Spleen (tissue), 11 donors: ENCODE measurements around the gene ANXA4. TPM values are rescaled to one million over a fixed set of nuclear protein-coding genes. Genes with fewer than 3 reads are reported as not detected.
A peak's percentile ranks its signal among the peaks of the same experiment; 100 is the strongest.

Source experiments
- DNase-seq: peaks from one replicate; pipeline ENCODE4 v3.0.0-alpha.2; 2020
- H3K27ac ChIP-seq, 8 donors: fragments of 200-600 bp; sonication (generic) in 7 of 8; 1 replicate in 4 of 8; 2 replicates in 4 of 8; pipeline versions ENCODE4 v1.5.0 to v1.8.0; 2016 to 2021; ENCODE audit warnings: inconsistent platforms in 4 of 8, mild to moderate bottlenecking in 4 of 8, moderate library complexity in 1 of 8
- H3K27me3 ChIP-seq, 7 donors: fragments of 200-600 bp; sonication (generic) in 6 of 7; replicated peaks in 1 of 7; 1 replicate in 4 of 7; 2 replicates in 3 of 7; pipeline versions ENCODE4 v1.5.0 to v1.8.0; 2016 to 2021; ENCODE audit warnings: inconsistent platforms in 3 of 7, mild to moderate bottlenecking in 1 of 7
- H3K36me3 ChIP-seq, 6 donors: fragments of 200-600 bp; sonication (generic) in 5 of 6; 1 replicate in 4 of 6; 2 replicates in 2 of 6; pipeline versions ENCODE4 v1.5.0 to v1.8.0; 2016 to 2021; ENCODE audit warnings: inconsistent platforms in 2 of 6
- H3K4me1 ChIP-seq, 6 donors: fragments of 200-600 bp; sonication (generic) in 5 of 6; 1 replicate in 3 of 6; 2 replicates in 3 of 6; pipeline versions ENCODE4 v1.5.0 to v1.8.0; 2016 to 2021; ENCODE audit warnings: inconsistent platforms in 3 of 6
- H3K4me3 ChIP-seq, 8 donors: fragments of 200-600 bp; sonication (generic) in 7 of 8; 1 replicate in 4 of 8; 2 replicates in 4 of 8; pipeline versions ENCODE4 v1.5.0 to v1.8.0; 2016 to 2021; ENCODE audit warnings: inconsistent platforms in 4 of 8, mild to moderate bottlenecking in 4 of 8, moderate library complexity in 2 of 8
- H3K9me3 ChIP-seq, 8 donors: fragments of 200-600 bp; sonication (generic) in 7 of 8; 1 replicate in 4 of 8; 2 replicates in 4 of 8; pipeline versions ENCODE4 v1.5.0 to v1.8.0; 2016 to 2021; ENCODE audit warnings: inconsistent platforms in 4 of 8
- POLR2A ChIP-seq, 3 donors: fragments of 450-650 bp; IDR thresholded peaks; one replicate each; pipeline ENCODE4 v1.5.1; 2017; ENCODE audit warnings: antibody characterized with exemption in 3 of 3, mild to moderate bottlenecking in 1 of 3
- POLR2AphosphoS5 ChIP-seq, 3 donors: sonication (generic); formaldehyde crosslinking; IDR thresholded peaks; one replicate each; pipeline ENCODE4 v1.5.1; 2017; ENCODE audit warnings: antibody characterized with exemption in 3 of 3
- WGBS, 5 donors: extraction: QIAGEN DNeasy Blood & Tissue Kit in 3 of 5; methylation state at CpG; one replicate each; pipeline versions ENCODE4 v1.1.5 to v1.1.7; 2013 to 2018; 5-methylcytosine and 5-hydroxymethylcytosine counted together
- intact Hi-C: fragments of 100-400 bp; cut with DNase I; formaldehyde crosslinking; loops from one replicate; pipeline ENCODE4 v1.15.0; 2023; ENCODE audit warnings: low total_unique reads
- polyA plus RNA-seq, 3 donors: library from polyadenylated mRNA; stranded (reverse); fragments of 200-250 nt; gene quantifications; one replicate each; pipeline ENCODE4 v1.2.1, GENCODE V29; 2013
- total RNA-seq, 7 donors: library from RNA; depleted of rRNA in 3 of 7; stranded (reverse); fragments of >200 nt in 3 of 7; fragmentation: NEBNext Ultra II Directional in 4 of 7; extraction: Animal tissue kit (Norgen Biotek cat#: 25700) in 4 of 7; gene quantifications; one replicate each; pipeline versions ENCODE4 v1.1.0 to v1.2.1, GENCODE V29; 2016 to 2021
- TF ChIP-seq, protein P1 (sequence below), 11 experiments: fragments of 200-600 bp in 7 of 11; fragments of 450-650 bp in 4 of 11; sonication (generic) in 4 of 11; IDR thresholded peaks in 8 of 11; conservative IDR thresholded peaks in 3 of 11; 1 replicate in 7 of 11; 2 replicates in 4 of 11; pipeline versions ENCODE4 v1.4.0 to v1.8.0; 2016 to 2021; ENCODE audit warnings: antibody characterized with exemption in 11 of 11, inconsistent platforms in 4 of 11, mild to moderate bottlenecking in 1 of 11
- donor health status: healthy with polysubstance abuse.
- donor health status: DM: no; HTN: no; CAD: no; lungs with moderate emphysema.
- donor health status: DM: no; HTN: no; CAD: no.
- donor health status: Bipolar disorder and iron deficiency.
- donor health status: healthy.
- donor health status: DM: no; HTN: no; CAD: no.
- donor health status: DM: yes; HTN: yes; CAD: no.

The ANXA4 gene
- total and polyA plus RNA-seq, 10 donors, result 15.0 to 56.1 (median 29.2) TPM

DNA sequence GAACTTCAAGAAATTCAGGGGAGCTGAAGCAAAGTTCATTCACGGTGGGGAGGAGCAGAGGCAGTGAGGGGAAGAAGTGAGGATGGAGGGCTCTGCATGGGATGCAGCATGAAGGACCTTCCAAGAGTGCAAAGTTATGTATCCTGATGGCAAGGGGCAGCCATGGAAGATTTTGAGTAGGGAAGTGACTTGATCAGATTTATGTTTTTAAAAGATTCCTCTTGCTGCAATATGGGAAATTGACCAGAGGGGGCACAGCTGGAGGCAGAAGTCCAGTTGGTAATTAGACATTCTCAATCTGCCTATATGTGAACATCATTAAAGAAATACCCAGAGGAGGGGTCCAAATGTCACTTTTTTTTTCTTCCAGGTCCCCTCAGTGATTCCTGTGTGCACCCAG lies 21.5 kb upstream of the ANXA4 start:
- TF ChIP-seq POLR2AphosphoS5 (IDR thresholded peaks at IDR 0.05), result no peak
- TF ChIP-seq, protein P1, sequence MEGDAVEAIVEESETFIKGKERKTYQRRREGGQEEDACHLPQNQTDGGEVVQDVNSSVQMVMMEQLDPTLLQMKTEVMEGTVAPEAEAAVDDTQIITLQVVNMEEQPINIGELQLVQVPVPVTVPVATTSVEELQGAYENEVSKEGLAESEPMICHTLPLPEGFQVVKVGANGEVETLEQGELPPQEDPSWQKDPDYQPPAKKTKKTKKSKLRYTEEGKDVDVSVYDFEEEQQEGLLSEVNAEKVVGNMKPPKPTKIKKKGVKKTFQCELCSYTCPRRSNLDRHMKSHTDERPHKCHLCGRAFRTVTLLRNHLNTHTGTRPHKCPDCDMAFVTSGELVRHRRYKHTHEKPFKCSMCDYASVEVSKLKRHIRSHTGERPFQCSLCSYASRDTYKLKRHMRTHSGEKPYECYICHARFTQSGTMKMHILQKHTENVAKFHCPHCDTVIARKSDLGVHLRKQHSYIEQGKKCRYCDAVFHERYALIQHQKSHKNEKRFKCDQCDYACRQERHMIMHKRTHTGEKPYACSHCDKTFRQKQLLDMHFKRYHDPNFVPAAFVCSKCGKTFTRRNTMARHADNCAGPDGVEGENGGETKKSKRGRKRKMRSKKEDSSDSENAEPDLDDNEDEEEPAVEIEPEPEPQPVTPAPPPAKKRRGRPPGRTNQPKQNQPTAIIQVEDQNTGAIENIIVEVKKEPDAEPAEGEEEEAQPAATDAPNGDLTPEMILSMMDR (IDR thresholded peaks at IDR 0.05 in 8 of 11, conservative IDR thresholded peaks at IDR 0.05 in 3 of 11), result peak in 4 of 11 experiments; percentile 12 to 34 (median 26)
- no peaks in the 10 kb centered on the region for H3K36me3 ChIP-seq
- H3K27me3 ChIP-seq, result peaks cover 0 to 3% (median 0%) of the 10 kb centered on the region in 7 donors
- intact Hi-C loops, result loop anchor here (5.0 to 10.0 kb wide), 2 partner anchors 97 to 584 kb away; partner anchors contain the start of gene FAM136A
- H3K9me3 ChIP-seq, result no peaks in the 10 kb centered on the region
- H3K27ac ChIP-seq, result no peak overlapping the region
- H3K4me3 ChIP-seq, result no peak overlapping the region
- H3K4me1 ChIP-seq, result peaks cover 0 to 21% (median 6%) of the 10 kb centered on the region in 6 donors
- no peak for DNase-seq
- 76 to 89% (median 80%) methylated on average over 1 of the region's 1 CpG for WGBS, 5 donors

DNA sequence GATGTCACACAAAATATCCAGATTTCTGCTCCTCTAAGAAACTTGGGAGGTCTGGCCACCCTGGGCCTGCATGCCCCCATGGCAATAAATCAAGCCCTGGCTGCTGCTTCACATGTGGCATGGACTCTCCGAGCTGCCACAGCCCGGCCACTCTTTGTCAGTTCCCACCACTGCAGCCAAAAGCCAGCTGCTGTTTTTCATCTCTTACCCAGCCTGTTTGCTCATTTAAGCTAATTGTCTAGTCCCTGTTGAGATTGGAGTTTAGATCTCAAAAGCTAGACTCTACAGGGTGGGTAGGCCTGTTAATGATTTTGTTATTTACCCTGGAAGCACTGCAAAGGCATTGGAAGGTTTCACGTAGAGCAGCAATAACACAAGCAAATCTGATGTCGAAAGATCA lies 20.9 kb upstream of the ANXA4 start:
- no peak overlapping the region for H3K4me3 ChIP-seq
- no peaks in the 10 kb centered on the region for H3K27me3 ChIP-seq
- H3K4me1 ChIP-seq, result peaks cover 0 to 21% (median 6%) of the 10 kb centered on the region in 6 donors
- intact Hi-C loops, result loop anchor here (5.0 to 10.0 kb wide), 2 partner anchors 96 to 584 kb away; partner anchors contain the start of gene FAM136A
- TF ChIP-seq POLR2AphosphoS5 (IDR thresholded peaks at IDR 0.05), result no peak
- TF ChIP-seq, protein P1 (IDR thresholded peaks at IDR 0.05 in 8 of 11, conservative IDR thresholded peaks at IDR 0.05 in 3 of 11), result no peak
- no peak for TF ChIP-seq POLR2A (IDR thresholded peaks at IDR 0.05)
- no peak overlapping the region for H3K27ac ChIP-seq
- H3K9me3 ChIP-seq, result no peaks in the 10 kb centered on the region
- H3K36me3 ChIP-seq, result no peaks in the 10 kb centered on the region
- no peak for DNase-seq
- 81 to 87% (median 85%) methylated on average over 4 of the region's 4 CpGs for WGBS, 5 donors

DNA sequence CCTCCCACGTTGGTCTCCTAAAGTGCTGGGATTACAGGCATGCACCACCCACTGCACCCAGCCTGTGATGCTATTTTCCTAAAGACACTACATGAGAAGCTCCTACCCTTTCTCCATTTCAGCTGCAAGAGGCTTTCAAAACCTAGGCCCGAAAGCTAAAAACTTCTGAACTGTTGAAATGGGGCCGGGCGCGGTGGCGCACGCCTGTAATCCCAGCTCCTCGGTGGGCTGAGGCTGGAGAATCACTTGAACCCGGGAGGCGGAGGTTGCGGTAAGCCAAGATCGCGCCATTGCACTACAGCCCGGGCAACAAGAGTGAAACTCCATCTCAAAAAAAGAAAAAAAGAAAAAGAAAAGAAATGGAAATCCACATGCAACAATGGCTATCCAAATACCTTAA lies 18.1 kb upstream of the ANXA4 start:
- Histone ChIP-seq H3K27me3 (no peaks in the 10 kb centered on the region), H3K9me3 (no peaks in the 10 kb centered on the region), H3K36me3 (no peaks in the 10 kb centered on the region), H3K4me1 (peaks cover 0 to 12% (median 6%) of the 10 kb centered on the region in 6 donors), H3K27ac (no peak overlapping the region), H3K4me3 (no peak overlapping the region)
- 89 to 98% (median 93%) methylated on average over 14 of the region's 14 CpGs for WGBS, 5 donors
- TF ChIP-seq, protein P1 (IDR thresholded peaks at IDR 0.05 in 8 of 11, conservative IDR thresholded peaks at IDR 0.05 in 3 of 11), result no peak
- TF ChIP-seq POLR2AphosphoS5 (IDR thresholded peaks at IDR 0.05) (no peak), POLR2A (IDR thresholded peaks at IDR 0.05) (no peak)
- intact Hi-C loops, result loop anchor here (5.0 to 10.0 kb wide), 2 partner anchors 94 to 581 kb away; partner anchors contain the start of gene FAM136A
- no peak for DNase-seq

DNA sequence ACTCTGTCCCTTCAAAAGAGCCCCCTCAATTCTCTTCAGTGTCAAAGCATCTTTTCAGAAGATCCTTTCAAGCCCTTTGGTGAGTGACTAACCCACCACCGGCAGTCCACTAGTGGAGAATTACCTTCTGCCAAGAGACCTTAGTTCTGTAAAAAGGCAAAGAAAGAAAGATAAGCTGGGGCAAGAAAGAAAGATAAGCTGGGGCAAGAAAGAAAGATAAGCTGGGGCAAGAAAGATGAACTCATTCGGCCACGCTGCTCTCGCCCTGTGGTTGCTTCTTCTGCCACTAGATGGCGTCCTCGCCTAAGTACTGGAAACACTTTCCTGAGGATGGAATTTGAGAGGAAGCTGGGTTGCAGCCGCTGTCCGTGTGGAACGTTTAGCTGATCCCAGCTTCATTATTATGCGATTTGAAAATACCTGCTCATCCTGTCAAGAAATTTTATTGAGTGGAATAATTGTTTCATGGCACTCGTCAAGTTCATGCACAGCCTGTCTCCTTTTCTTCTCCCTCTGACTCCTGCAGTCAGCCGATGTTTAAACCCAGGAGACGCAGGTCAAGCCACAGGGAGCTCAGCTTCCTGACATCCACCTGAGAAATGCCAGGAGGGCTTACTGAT lies 17.3 kb upstream of the ANXA4 start:
- TF ChIP-seq, protein P1 (IDR thresholded peaks at IDR 0.05 in 8 of 11, conservative IDR thresholded peaks at IDR 0.05 in 3 of 11), result peak; percentile 90 to 97 (median 96)
- peak in 1 of 3 donors; percentile 71 for TF ChIP-seq POLR2AphosphoS5 (IDR thresholded peaks at IDR 0.05)
- TF ChIP-seq POLR2A (IDR thresholded peaks at IDR 0.05), result no peak
- WGBS, 5 donors, result 1 to 7% (median 3%) methylated on average over 13 of the region's 13 CpGs
- H3K36me3 ChIP-seq, result no peaks in the 10 kb centered on the region
- H3K27ac ChIP-seq, result no peak overlapping the region
- no peaks in the 10 kb centered on the region for H3K9me3 ChIP-seq
- peak; percentile 92 for DNase-seq
- peaks cover 0 to 12% (median 6%) of the 10 kb centered on the region in 6 donors for H3K4me1 ChIP-seq
- H3K4me3 ChIP-seq, result peak overlapping the region in 5 of 8 donors; percentile 14 to 59 (median 24)
- no peaks in the 10 kb centered on the region for H3K27me3 ChIP-seq
- intact Hi-C loops, result loop anchor here (5.0 to 10.0 kb wide), 2 partner anchors 93 to 580 kb away; partner anchors contain the start of gene FAM136A
